B cell (primary cell): ENCODE data around the gene ACTR6.

Source experiments
- EZH2 ChIP-seq: IDR thresholded peaks from 2 replicates; pipeline ENCODE4 v1.6.1; 2012; ENCODE audit warnings: borderline replicate concordance, low read depth, mild to moderate bottlenecking, moderate library complexity, low read length; ENCODE audit not compliant: insufficient read depth, poor library complexity, severe bottlenecking
- TF ChIP-seq, protein P1 (sequence below): fragments of 200-600 bp; IDR thresholded peaks from one replicate; pipeline ENCODE4 v1.8.0; 2022; ENCODE audit warnings: antibody characterized with exemption, mild to moderate bottlenecking

DNA sequence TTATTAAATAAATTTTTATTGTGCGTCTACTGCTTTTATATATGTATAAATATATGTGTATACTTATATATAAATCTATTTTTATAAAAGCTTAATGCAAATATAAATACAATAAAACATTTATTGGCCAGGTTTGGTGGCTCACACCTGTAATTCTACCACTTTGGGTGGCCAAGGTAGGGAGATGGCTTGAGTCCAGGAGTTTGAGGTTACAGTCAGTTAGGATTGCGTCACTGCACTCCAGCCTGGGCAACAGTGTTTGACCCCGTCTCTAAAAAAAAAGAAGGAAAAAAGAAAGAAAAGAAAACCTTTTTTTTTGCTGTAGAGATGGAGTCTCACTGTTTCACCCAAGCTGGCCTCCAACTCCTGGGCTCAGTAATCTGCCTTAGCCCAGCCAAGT is 20.9 kb downstream of the ACTR6 start:
- TF ChIP-seq, protein P1, sequence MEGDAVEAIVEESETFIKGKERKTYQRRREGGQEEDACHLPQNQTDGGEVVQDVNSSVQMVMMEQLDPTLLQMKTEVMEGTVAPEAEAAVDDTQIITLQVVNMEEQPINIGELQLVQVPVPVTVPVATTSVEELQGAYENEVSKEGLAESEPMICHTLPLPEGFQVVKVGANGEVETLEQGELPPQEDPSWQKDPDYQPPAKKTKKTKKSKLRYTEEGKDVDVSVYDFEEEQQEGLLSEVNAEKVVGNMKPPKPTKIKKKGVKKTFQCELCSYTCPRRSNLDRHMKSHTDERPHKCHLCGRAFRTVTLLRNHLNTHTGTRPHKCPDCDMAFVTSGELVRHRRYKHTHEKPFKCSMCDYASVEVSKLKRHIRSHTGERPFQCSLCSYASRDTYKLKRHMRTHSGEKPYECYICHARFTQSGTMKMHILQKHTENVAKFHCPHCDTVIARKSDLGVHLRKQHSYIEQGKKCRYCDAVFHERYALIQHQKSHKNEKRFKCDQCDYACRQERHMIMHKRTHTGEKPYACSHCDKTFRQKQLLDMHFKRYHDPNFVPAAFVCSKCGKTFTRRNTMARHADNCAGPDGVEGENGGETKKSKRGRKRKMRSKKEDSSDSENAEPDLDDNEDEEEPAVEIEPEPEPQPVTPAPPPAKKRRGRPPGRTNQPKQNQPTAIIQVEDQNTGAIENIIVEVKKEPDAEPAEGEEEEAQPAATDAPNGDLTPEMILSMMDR: no peak
- no peak for TF ChIP-seq EZH2
